Measurements from ENCODE around the gene MSANTD1. TPM values are rescaled to one million over a fixed set of nuclear protein-coding genes. Genes with fewer than 3 reads are reported as not detected.

Gene MSANTD1
- total and polyA plus RNA-seq, 8 donors: 0.54 to 2.9 (median 1.0) TPM

- peaks cover 0 to 4% (median 0%) of the 10 kb centered on the region in 3 donors for H3K4me1 ChIP-seq
- H3K27me3 ChIP-seq: no peaks in the 10 kb centered on the region
- H3K36me3 ChIP-seq: peaks cover 6 to 75% (median 38%) of the 10 kb centered on the region in 3 donors
- intact Hi-C loops (cut with DNase I): no loop called here
- H3K27ac ChIP-seq: no peak overlapping the region
- no peaks in the 10 kb centered on the region for H3K9me3 ChIP-seq
- TF ChIP-seq CTCF (IDR thresholded peaks at IDR 0.05): no peak
- ATAC-seq: no peak
- no peak overlapping the region for H3K4me3 ChIP-seq
- no peak for FAIRE-seq
- peak in 1 of 6 donors; percentile 44 for DNase-seq
- 77 to 79% methylated on average over 23 of the region's 23 CpGs for WGBS, 2 donors
Measured at GRCh38 chr4:3227878-3228675, 20.9 kb upstream of the MSANTD1 start.

GRCh38 chr4:3228881-3229280, 20.1 kb upstream of the MSANTD1 start:
- ATAC-seq: no peak
- no peak overlapping the region for H3K27ac ChIP-seq
- H3K4me3 ChIP-seq: no peak overlapping the region
- no peaks in the 10 kb centered on the region for H3K9me3 ChIP-seq
- peaks cover 0 to 9% (median 0%) of the 10 kb centered on the region in 3 donors for H3K4me1 ChIP-seq
- intact Hi-C loops (cut with DNase I): no loop called here
- FAIRE-seq: no peak
- peaks cover 6 to 69% (median 32%) of the 10 kb centered on the region in 3 donors for H3K36me3 ChIP-seq
- no peaks in the 10 kb centered on the region for H3K27me3 ChIP-seq
- WGBS, 2 donors: 94 to 98% methylated on average over 13 of the region's 13 CpGs
- no peak for TF ChIP-seq CTCF (IDR thresholded peaks at IDR 0.05)
- DNase-seq: peak in 1 of 6 donors; percentile 36

GRCh38 chr4:3229328-3229727, 19.6 kb upstream of the MSANTD1 start:
- DNase-seq (peak in 1 of 6 donors; percentile 30), FAIRE-seq (no peak), ATAC-seq (no peak)
- no peak overlapping the region for H3K27ac ChIP-seq
- H3K36me3 ChIP-seq: peaks cover 4 to 65% (median 30%) of the 10 kb centered on the region in 3 donors
- no peaks in the 10 kb centered on the region for H3K9me3 ChIP-seq
- 94% methylated on average over 9 of the region's 9 CpGs for WGBS, 2 donors
- TF ChIP-seq CTCF (IDR thresholded peaks at IDR 0.05): no peak
- H3K4me3 ChIP-seq: no peak overlapping the region
- H3K27me3 ChIP-seq: no peaks in the 10 kb centered on the region
- H3K4me1 ChIP-seq: peaks cover 0 to 9% (median 0%) of the 10 kb centered on the region in 3 donors
- intact Hi-C loops (cut with DNase I): no loop called here

- whole genome bisulfite sequencing, 2 donors: 94 to 97% methylated on average over 17 of the region's 17 CpGs
- ATAC-seq (no peak), DNase-seq (peak in 1 of 6 donors; percentile 41), FAIRE-seq (no peak)
- intact Hi-C loops (cut with DNase I): no loop called here
- no peak overlapping the region for H3K4me3 ChIP-seq
- no peak overlapping the region for H3K27ac ChIP-seq
- peaks cover 0 to 9% (median 0%) of the 10 kb centered on the region in 3 donors for H3K4me1 ChIP-seq
- no peak for TF ChIP-seq CTCF (IDR thresholded peaks at IDR 0.05)
- H3K9me3 ChIP-seq: no peaks in the 10 kb centered on the region
- no peaks in the 10 kb centered on the region for H3K27me3 ChIP-seq
- H3K36me3 ChIP-seq: peaks cover 0 to 59% (median 30%) of the 10 kb centered on the region in 3 donors
Measured at GRCh38 chr4:3229964-3230363, 19.0 kb upstream of the MSANTD1 start.

GRCh38 chr4:3231471-3231870, 17.5 kb upstream of the MSANTD1 start:
- H3K27me3 ChIP-seq: no peaks in the 10 kb centered on the region
- FAIRE-seq: no peak
- no peak overlapping the region for H3K27ac ChIP-seq
- H3K4me1 ChIP-seq: peaks cover 0 to 9% (median 0%) of the 10 kb centered on the region in 3 donors
- ATAC-seq: no peak
- H3K4me3 ChIP-seq: no peak overlapping the region
- 82 to 85% methylated on average over 9 of the region's 9 CpGs for WGBS, 2 donors
- intact Hi-C loops (cut with DNase I): no loop called here
- TF ChIP-seq CTCF (IDR thresholded peaks at IDR 0.05): no peak
- H3K9me3 ChIP-seq: no peaks in the 10 kb centered on the region
- DNase-seq: peak in 2 of 6 donors; percentile 28 to 37
- peaks cover 0 to 62% (median 32%) of the 10 kb centered on the region in 3 donors for H3K36me3 ChIP-seq

All from pancreas (tissue), 10 donors.